ENCODE results near the gene SECISBP2.
A peak's percentile ranks its signal among the peaks of the same experiment; 100 is the strongest.

SECISBP2 gene

GRCh38 chr9:89383721-89384300 is 65.5 kb downstream of the SECISBP2 start:
- DNase-seq, result no peak

DNA sequence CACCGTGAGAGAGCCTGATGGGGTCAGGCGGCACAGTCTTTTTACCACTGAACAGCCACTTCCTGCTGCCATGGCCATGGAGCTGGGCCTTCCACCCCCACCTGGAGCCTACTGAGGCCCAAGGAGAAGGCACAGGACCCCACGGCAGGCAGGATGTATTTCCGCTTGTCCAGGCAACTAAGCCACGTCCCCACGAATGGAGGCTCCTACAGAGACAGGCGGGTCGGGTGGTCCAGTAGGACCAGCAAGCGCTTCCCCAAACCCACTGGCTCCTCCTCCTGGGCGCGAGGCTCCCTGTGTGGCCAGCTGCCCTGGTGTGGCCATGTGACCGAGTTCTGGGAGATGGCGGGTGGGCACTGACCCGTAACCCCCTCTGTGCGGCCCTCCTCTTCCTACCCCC is 66.5 kb downstream of the SECISBP2 start:
- no peak for DNase-seq

- DNase-seq, result no peak
These were observed 67.9 kb downstream of the SECISBP2 start for GRCh38 chr9:89386206-89386605.

DNA sequence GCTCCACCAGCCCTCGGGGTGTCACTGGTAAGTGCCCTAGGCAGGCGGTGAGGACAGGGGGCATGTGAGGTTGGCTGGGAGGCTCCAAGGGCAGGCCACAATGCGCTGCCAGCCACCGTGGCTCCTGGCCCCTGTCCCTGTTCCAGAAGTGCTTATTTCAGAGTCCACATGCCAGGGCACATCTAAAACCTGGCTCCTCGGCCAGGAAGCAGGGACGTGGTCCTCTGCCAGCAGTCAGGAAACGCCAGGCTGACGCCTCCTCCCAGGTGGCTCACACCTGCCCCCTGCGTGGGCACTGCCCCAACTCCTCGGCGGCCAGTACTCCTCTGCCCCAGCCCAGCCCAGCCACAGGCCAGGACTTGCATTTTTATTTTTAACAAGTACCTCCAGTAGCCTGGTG is 68.5 kb downstream of the SECISBP2 start:
- no peak for DNase-seq

- no peak for DNase-seq
These were observed 69.0 kb downstream of the SECISBP2 start for GRCh38 chr9:89387197-89387849.

DNA sequence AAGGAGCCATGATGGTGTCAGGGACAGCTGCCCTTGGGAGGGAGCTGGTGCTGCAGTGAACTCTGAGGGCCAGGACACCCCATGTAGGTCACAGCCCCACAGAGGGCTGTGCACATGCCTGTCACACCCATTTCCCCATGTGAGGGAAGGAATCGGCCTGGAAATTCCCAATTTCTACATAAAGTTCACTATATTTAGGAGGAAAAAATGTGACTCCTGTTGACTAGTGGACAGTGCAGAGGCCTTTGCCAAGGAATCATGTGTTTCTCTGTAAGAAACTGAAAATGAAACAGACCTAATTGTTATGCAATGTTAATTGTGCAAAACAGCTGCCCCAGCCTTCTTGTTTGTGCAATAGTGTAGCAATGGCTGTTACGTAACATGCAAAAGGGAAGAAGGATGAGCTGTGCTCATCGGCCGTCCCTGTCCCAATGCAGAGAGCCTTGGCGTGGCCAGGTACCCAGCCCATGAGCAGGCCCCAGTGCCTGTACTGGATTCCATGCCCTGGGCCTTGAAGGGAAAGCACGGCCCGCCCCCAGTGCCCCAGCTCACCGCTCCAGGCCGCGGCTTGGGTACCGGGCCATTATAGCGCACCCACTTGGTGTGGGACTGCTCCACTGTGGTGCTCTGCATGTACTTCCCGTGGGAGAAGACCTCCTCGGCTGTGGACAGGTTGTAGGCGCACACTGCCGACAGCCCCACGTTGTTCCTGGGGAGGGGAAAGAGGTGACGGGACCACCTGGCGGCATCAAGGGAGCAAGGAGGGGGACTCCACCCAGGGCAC is 70.0 kb downstream of the SECISBP2 start:
- no peak for DNase-seq

DNA sequence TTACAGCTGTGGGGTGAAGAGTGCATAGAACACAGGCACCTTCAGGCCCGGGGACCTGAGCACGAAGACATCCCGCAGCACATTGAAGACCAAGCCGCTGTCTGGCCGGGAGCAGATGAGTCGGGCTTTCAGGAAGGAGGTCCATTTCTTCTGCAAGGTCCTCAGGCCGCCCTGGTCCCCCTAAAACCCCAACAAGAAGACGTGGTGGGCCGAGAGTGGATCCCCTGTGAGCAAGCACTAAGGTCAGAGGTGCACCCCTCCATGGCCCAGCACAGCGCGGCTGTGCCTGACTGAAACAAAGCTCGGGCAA is 70.5 kb downstream of the SECISBP2 start:
- no peak for DNase-seq

- DNase-seq, result no peak
These were observed 71.8 kb downstream of the SECISBP2 start for GRCh38 chr9:89390068-89390555.

DNA sequence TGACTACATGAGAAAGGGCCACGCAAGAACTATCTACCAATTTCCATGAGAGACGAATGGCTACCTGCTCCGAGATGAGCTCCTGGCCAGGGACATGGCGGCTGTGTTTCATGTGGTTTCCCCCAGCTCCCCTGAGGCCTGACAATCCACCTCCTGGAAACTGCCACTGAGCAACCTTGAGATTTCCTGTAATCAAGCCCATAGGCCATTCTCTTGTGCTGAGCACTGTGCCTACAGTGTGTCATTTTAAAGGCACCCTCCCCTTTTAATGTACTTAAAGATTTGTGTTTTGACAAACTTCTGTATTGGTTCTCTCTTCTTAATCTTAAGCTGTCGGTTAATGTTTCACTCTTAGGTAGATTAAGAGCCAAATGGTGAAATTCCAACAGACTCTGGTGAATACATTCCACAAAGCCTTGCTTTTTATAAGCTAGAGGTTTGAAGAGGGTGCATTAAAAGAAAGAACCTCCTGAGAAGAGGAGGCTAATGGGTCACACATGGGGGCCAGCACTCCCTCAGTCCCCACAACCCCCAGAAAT is 72.3 kb downstream of the SECISBP2 start:
- no peak for DNase-seq

DNA sequence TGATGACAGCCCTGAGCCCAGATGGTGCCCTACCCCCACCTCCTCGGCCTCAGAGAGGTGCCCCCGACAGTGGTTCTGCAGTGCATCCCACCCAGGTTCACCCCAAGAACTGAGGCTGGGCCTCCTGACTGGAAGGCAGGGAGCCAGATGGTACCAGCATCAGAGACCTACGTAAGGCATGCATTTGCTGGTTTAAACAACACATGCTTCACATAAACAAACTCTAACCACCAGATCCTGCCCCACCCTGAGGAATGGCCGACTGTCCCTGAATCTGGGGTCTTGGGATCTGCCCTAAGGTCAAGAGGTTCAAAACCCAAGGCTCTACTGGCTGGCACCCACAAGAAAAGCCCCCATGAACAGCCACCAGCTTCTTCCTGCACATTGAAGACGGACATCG is 73.3 kb downstream of the SECISBP2 start:
- no peak for DNase-seq

DNA sequence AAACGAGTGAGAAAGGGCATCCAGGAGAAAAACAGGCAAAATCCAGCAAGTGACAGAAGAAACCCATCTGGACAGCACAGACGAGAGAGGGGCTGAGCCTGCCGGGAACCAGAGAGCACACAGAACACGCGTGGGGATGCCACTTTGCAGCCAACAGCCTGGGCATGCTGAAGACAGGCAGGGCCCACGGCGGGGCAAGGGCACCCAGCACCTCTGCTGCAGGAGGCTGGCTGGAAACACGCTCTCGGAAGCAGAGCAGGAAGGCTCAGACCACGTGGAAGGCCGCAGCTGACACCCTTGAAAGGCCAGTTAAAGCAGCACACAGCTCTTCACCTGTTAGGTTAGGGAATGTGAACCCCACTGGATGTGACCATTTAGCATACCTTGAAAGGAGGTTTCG is 76.1 kb downstream of the SECISBP2 start:
- DNase-seq, result no peak

GRCh38 chr9:89395931-89396710 is 77.8 kb downstream of the SECISBP2 start:
- no peak for DNase-seq

- DNase-seq, result no peak
These were observed 79.2 kb downstream of the SECISBP2 start for GRCh38 chr9:89397471-89397870.

GRCh38 chr9:89398621-89399020 is 80.3 kb downstream of the SECISBP2 start:
- DNase-seq, result no peak

DNA sequence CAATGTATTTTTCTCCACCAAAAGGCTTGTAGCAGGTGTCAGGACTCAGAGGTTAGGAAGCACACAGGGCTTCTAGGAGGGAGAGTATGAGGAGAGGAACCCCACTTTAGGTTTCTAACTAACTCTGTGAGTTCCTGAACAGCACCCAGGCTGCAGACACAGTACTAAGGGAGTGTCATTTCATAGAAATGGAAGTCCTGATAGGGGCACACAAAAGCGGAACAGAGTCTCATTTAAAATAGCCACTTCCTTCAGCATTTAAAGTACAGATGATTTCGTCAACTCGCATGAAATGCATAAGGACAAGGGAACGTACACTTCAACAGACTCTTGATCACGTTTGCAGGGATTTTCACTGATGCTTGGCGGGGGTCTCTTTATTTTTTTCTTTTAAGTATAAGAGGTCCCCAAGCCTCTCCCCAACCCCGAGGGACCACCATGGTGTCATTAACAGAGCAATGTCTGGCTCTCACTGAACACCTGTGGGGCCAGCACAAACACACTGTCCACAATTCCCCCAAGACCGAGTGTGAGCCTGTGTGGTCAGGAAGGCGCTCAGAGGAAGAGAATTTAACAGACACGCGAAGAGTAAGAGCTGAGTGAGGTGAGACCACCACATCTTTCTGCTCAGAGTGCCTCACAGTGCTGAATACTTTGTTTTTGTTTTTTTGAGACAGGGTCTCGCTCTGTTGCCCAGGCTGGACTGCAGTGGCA is 82.3 kb downstream of the SECISBP2 start:
- DNase-seq, result no peak

DNA sequence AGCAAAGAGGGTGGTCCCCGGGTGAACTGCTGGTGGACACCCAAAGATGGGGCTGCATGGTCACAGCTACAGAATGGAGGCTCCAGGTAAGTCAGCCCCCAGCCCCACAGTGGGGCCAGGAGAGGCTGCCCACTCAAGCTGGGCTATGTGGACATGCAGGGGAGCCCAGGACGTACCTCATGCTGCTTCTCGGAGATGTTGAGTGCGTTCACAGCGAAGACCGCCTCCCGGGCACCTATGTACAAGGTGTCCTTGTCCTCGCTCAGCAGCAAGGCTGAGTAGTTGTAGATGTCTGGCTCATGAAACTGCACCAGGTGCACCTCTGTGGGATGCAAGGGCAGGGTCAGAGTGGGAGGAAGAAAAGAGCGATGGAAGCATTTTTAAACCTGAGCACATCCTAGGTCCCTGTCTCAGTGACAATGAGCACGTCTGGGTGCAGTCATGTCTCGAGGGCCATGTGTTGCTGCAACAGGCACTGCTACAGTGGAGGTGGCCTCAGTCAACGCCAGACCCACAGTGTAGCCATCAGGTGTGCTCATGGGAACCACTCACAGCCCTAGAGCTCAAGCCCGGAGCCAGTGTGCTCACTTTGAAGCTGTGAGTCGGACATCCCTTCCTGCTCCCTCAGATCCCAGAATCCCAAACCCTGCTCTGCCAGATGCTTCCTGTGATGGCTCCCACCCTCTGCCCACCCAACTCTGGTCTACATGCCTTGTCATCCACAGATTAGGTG is 84.6 kb downstream of the SECISBP2 start:
- DNase-seq, result no peak

- no peak for DNase-seq
These were observed 85.8 kb downstream of the SECISBP2 start for GRCh38 chr9:89404074-89404473.

- no peak for DNase-seq
These were observed 87.5 kb downstream of the SECISBP2 start for GRCh38 chr9:89405826-89406225.

- no peak for DNase-seq
These were observed 88.8 kb downstream of the SECISBP2 start for GRCh38 chr9:89407070-89407469.

DNA sequence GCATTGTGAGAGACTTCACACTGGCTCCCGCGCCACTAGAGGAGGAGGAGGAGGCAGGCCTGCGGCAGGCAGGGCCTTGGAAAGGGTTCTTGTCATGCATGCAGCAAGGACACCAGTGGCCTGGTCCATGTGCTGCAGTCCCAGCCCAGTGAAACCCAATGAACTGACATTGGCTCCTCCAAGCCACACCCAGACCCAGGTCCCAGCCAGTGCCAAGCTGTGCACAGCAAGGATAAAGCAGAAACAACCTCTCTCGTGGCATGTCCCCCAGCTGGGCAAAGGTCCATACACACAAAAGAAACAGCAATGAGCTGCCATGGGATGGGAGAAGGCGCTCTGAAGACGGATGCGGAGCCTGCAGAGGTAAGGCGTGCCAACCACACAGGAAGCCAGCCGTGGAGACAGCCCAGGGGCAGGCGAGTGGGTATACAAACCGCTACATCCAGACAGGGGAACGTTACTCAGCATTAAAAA is 90.4 kb downstream of the SECISBP2 start:
- peak; percentile 77 for DNase-seq

All from CD4-positive, alpha-beta T cell treated with Interleukin-21 for 1 hour (primary cell).